ENCODE measurements around the gene PHLDA2.

The PHLDA2 gene

GRCh38 chr11:2929531-2929949 lies 320 bp upstream of the PHLDA2 start:
- no peaks in the 10 kb centered on the region for H3K36me3 ChIP-seq (ENCODE audit: insufficient read depth, low read length)
- H3K9ac ChIP-seq (ENCODE audit: low read depth, low read length): peak overlapping the region; percentile 23; the same call in 1 of the 2 replicates
- H3K9me3 ChIP-seq (ENCODE audit: control insufficient read depth, insufficient read depth, low read length): no peaks in the 10 kb centered on the region
- H3K4me1 ChIP-seq (ENCODE audit: insufficient read depth, low read length): peaks cover 12% of the 10 kb centered on the region; the same call in 1 of the 2 replicates

- Histone ChIP-seq H3K9me3 (ENCODE audit: control insufficient read depth, insufficient read depth, low read length) (no peaks in the 10 kb centered on the region), H3K4me1 (ENCODE audit: insufficient read depth, low read length) (peaks cover 12% of the 10 kb centered on the region; the same call in 1 of the 2 replicates), H3K9ac (ENCODE audit: low read depth, low read length) (peak overlapping the region; percentile 77; the same call in 1 of the 2 replicates), H3K36me3 (ENCODE audit: insufficient read depth, low read length) (no peaks in the 10 kb centered on the region)
Measured at GRCh38 chr11:2927851-2928604, 1.2 kb downstream of the PHLDA2 start.

- Histone ChIP-seq H3K4me1 (ENCODE audit: insufficient read depth, low read length) (peaks cover 12% of the 10 kb centered on the region; the same call in 1 of the 2 replicates), H3K9ac (ENCODE audit: low read depth, low read length) (peak overlapping the region; percentile 77; the same call in 1 of the 2 replicates), H3K36me3 (ENCODE audit: insufficient read depth, low read length) (no peaks in the 10 kb centered on the region), H3K9me3 (ENCODE audit: control insufficient read depth, insufficient read depth, low read length) (no peaks in the 10 kb centered on the region)
Measured at GRCh38 chr11:2927121-2927800, 2.0 kb downstream of the PHLDA2 start.

- H3K9me3 ChIP-seq (ENCODE audit: control insufficient read depth, insufficient read depth, low read length): no peaks in the 10 kb centered on the region
- H3K36me3 ChIP-seq (ENCODE audit: insufficient read depth, low read length): no peaks in the 10 kb centered on the region
- peak overlapping the region; percentile 77; the same call in 1 of the 2 replicates for H3K9ac ChIP-seq (ENCODE audit: low read depth, low read length)
- peaks cover 12% of the 10 kb centered on the region; the same call in 1 of the 2 replicates for H3K4me1 ChIP-seq (ENCODE audit: insufficient read depth, low read length)
Measured at GRCh38 chr11:2926611-2927051, 2.6 kb downstream of the PHLDA2 start.

GRCh38 chr11:2924821-2925675 lies 4.2 kb downstream of the PHLDA2 start:
- H3K9me3 ChIP-seq (ENCODE audit: control insufficient read depth, insufficient read depth, low read length): no peaks in the 10 kb centered on the region
- H3K4me1 ChIP-seq (ENCODE audit: insufficient read depth, low read length): peaks cover 10% of the 10 kb centered on the region; the same call in 1 of the 2 replicates
- no peaks in the 10 kb centered on the region for H3K36me3 ChIP-seq (ENCODE audit: insufficient read depth, low read length)
- no peak overlapping the region for H3K9ac ChIP-seq (ENCODE audit: low read depth, low read length)

- Histone ChIP-seq H3K36me3 (ENCODE audit: insufficient read depth, low read length) (no peaks in the 10 kb centered on the region), H3K9me3 (ENCODE audit: control insufficient read depth, insufficient read depth, low read length) (no peaks in the 10 kb centered on the region), H3K4me1 (ENCODE audit: insufficient read depth, low read length) (peaks cover 10% of the 10 kb centered on the region; the same call in 1 of the 2 replicates), H3K9ac (ENCODE audit: low read depth, low read length) (no peak overlapping the region)
Measured at GRCh38 chr11:2924381-2924780, 4.8 kb downstream of the PHLDA2 start.

GRCh38 chr11:2923446-2924375 lies 5.5 kb downstream of the PHLDA2 start:
- Histone ChIP-seq H3K9ac (ENCODE audit: low read depth, low read length) (no peak overlapping the region), H3K9me3 (ENCODE audit: control insufficient read depth, insufficient read depth, low read length) (no peaks in the 10 kb centered on the region), H3K4me1 (ENCODE audit: insufficient read depth, low read length) (peaks cover 10% of the 10 kb centered on the region; the same call in 1 of the 2 replicates), H3K36me3 (ENCODE audit: insufficient read depth, low read length) (no peaks in the 10 kb centered on the region)

- Histone ChIP-seq H3K9me3 (ENCODE audit: control insufficient read depth, insufficient read depth, low read length) (no peaks in the 10 kb centered on the region), H3K36me3 (ENCODE audit: insufficient read depth, low read length) (no peaks in the 10 kb centered on the region), H3K4me1 (ENCODE audit: insufficient read depth, low read length) (peaks cover 10% of the 10 kb centered on the region; the same call in 1 of the 2 replicates), H3K9ac (ENCODE audit: low read depth, low read length) (no peak overlapping the region)
Measured at GRCh38 chr11:2922655-2923054, 6.6 kb downstream of the PHLDA2 start.

GRCh38 chr11:2921742-2922493 lies 7.3 kb downstream of the PHLDA2 start:
- Histone ChIP-seq H3K36me3 (ENCODE audit: insufficient read depth, low read length) (no peaks in the 10 kb centered on the region), H3K9ac (ENCODE audit: low read depth, low read length) (no peak overlapping the region), H3K4me1 (ENCODE audit: insufficient read depth, low read length) (peaks cover 3% of the 10 kb centered on the region; the same call in 1 of the 2 replicates), H3K9me3 (ENCODE audit: control insufficient read depth, insufficient read depth, low read length) (no peaks in the 10 kb centered on the region)

GRCh38 chr11:2921261-2921660 lies 8.0 kb downstream of the PHLDA2 start:
- H3K36me3 ChIP-seq (ENCODE audit: insufficient read depth, low read length): no peaks in the 10 kb centered on the region
- H3K4me1 ChIP-seq (ENCODE audit: insufficient read depth, low read length): no peaks in the 10 kb centered on the region
- H3K9me3 ChIP-seq (ENCODE audit: control insufficient read depth, insufficient read depth, low read length): no peaks in the 10 kb centered on the region
- H3K9ac ChIP-seq (ENCODE audit: low read depth, low read length): no peak overlapping the region

GRCh38 chr11:2920343-2920742 lies 8.9 kb downstream of the PHLDA2 start:
- no peaks in the 10 kb centered on the region for H3K36me3 ChIP-seq (ENCODE audit: insufficient read depth, low read length)
- no peak overlapping the region for H3K9ac ChIP-seq (ENCODE audit: low read depth, low read length)
- H3K4me1 ChIP-seq (ENCODE audit: insufficient read depth, low read length): no peaks in the 10 kb centered on the region
- H3K9me3 ChIP-seq (ENCODE audit: control insufficient read depth, insufficient read depth, low read length): no peaks in the 10 kb centered on the region

GRCh38 chr11:2919837-2920236 lies 9.4 kb downstream of the PHLDA2 start:
- H3K9ac ChIP-seq (ENCODE audit: low read depth, low read length): no peak overlapping the region
- no peaks in the 10 kb centered on the region for H3K9me3 ChIP-seq (ENCODE audit: control insufficient read depth, insufficient read depth, low read length)
- H3K4me1 ChIP-seq (ENCODE audit: insufficient read depth, low read length): no peaks in the 10 kb centered on the region
- H3K36me3 ChIP-seq (ENCODE audit: insufficient read depth, low read length): no peaks in the 10 kb centered on the region

- H3K4me1 ChIP-seq (ENCODE audit: insufficient read depth, low read length): peaks cover under 1% of the 10 kb centered on the region; the same call in 1 of the 2 replicates
- no peaks in the 10 kb centered on the region for H3K36me3 ChIP-seq (ENCODE audit: insufficient read depth, low read length)
- H3K9ac ChIP-seq (ENCODE audit: low read depth, low read length): no peak overlapping the region
- no peaks in the 10 kb centered on the region for H3K9me3 ChIP-seq (ENCODE audit: control insufficient read depth, insufficient read depth, low read length)
Measured at GRCh38 chr11:2919188-2919587, 10.0 kb downstream of the PHLDA2 start.
